Measurements from ENCODE around the gene PPIG.

The PPIG gene

DNA sequence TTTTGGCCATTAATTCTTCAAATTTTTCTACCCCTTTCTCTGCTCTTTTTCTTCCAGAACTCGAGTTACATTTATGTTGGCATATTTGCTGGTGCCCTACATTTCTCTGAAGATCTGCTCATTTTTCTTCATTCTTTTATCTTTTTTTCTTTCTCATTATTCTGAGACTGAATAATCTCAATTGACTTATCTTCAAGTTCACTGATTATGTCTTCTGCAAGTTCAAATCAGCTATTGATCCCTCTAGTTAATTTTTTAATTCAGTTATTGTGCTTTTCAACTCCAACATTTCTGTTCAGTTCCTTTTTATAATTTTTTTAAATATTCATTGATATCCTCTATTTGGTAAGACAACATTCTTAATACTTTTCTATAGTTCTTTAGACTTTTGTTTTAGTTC lies 106.8 kb downstream of the PPIG start:
- Histone ChIP-seq H3K36me3 (ENCODE audit: control insufficient read depth, insufficient read depth, low read length) (no peaks in the 10 kb centered on the region), H3K27me3 (replicated peaks; ENCODE audit: control insufficient read depth, insufficient read depth, low read length) (no peaks in the 10 kb centered on the region), H3K4me3 (replicated peaks; ENCODE audit: low read depth, low read length) (no peak overlapping the region)
- no peak for DNase-seq (ENCODE audit: extremely low read depth, insufficient read length)
- TF ChIP-seq CTCF (IDR thresholded peaks at IDR 0.05; ENCODE audit: insufficient read depth, low read length, poor library complexity, severe bottlenecking): no peak

All from GM06990 (cell line).